HEK293T (cell line): ENCODE results near the gene DGAT2L6.

Experiments
- CTCF ChIA-PET: fragments of 350-600 bp; formaldehyde crosslinking; extraction: SDS; loops from one replicate; lab custom pipeline; 2021; ENCODE audit warnings: antibody characterized with exemption, inconsistent platforms; lab: Yijun Ruan, JAX
- POLR2A ChIA-PET: fragments of 350-600 bp; formaldehyde crosslinking; extraction: SDS; loops from one replicate; lab custom pipeline; 2020; ENCODE audit warnings: antibody characterized with exemption, inconsistent platforms; lab: Yijun Ruan, JAX
- DNase-seq: peaks from one replicate; pipeline ENCODE4 v3.0.0; 2012; ENCODE audit warnings: mixed read lengths; ENCODE audit errors: extremely low spot score
- ARNT ChIP-seq: fragments of 450-650 bp; IDR thresholded peaks from 2 replicates; pipeline ENCODE4 v1.6.1; 2017; ENCODE audit warnings: mild to moderate bottlenecking
- BHLHE40 ChIP-seq: fragments of 450-650 bp; IDR thresholded peaks from 2 replicates; pipeline ENCODE4 v1.6.1; 2016; ENCODE audit warnings: mild to moderate bottlenecking, moderate library complexity, borderline replicate concordance
- CTBP1 ChIP-seq: fragments of 450-650 bp; IDR thresholded peaks from 2 replicates; pipeline ENCODE4 v1.6.1; 2016; ENCODE audit warnings: borderline replicate concordance
- ELF4 ChIP-seq: fragments of 450-650 bp; IDR thresholded peaks from 2 replicates; pipeline ENCODE4 v1.6.1; 2017; ENCODE audit warnings: antibody characterized with exemption
- FOXA1 ChIP-seq: fragments of 450-650 bp; IDR thresholded peaks from 2 replicates; pipeline ENCODE4 v1.6.1; 2016; ENCODE audit warnings: mild to moderate bottlenecking
- FOXK2 ChIP-seq: fragments of 450-650 bp; IDR thresholded peaks from 2 replicates; pipeline ENCODE4 v1.6.1; 2016; ENCODE audit warnings: mild to moderate bottlenecking
- FOXM1 ChIP-seq: fragments of 450-650 bp; IDR thresholded peaks from 2 replicates; pipeline ENCODE4 v1.6.1; 2017; ENCODE audit warnings: mild to moderate bottlenecking, borderline replicate concordance
- HDGF ChIP-seq: fragments of 450-650 bp; IDR thresholded peaks from 2 replicates; pipeline ENCODE4 v1.6.1; 2017; ENCODE audit warnings: antibody characterized with exemption, borderline replicate concordance
- L3MBTL2 ChIP-seq: fragments of 450-650 bp; conservative IDR thresholded peaks from 2 replicates; pipeline ENCODE4 v1.6.1; 2016; ENCODE audit warnings: mild to moderate bottlenecking
- LEF1 ChIP-seq: fragments of 450-650 bp; IDR thresholded peaks from 2 replicates; pipeline ENCODE4 v1.6.1; 2017; ENCODE audit warnings: mild to moderate bottlenecking, borderline replicate concordance
- NFRKB ChIP-seq: fragments of 450-650 bp; IDR thresholded peaks from 2 replicates; pipeline ENCODE4 v1.6.1; 2016; ENCODE audit warnings: mild to moderate bottlenecking, moderate library complexity
- SP1 ChIP-seq: fragments of 450-650 bp; IDR thresholded peaks from 2 replicates; pipeline ENCODE4 v1.6.1; 2017
- SUZ12 ChIP-seq: fragments of 450-650 bp; IDR thresholded peaks from 2 replicates; pipeline ENCODE4 v1.6.1; 2016; ENCODE audit warnings: mild to moderate bottlenecking
- TARDBP ChIP-seq: fragments of 450-650 bp; IDR thresholded peaks from 2 replicates; pipeline ENCODE4 v1.6.1; 2016
- ZNF384 ChIP-seq: fragments of 450-650 bp; IDR thresholded peaks from 2 replicates; pipeline ENCODE4 v1.6.1; 2016
- TF ChIP-seq, protein P1 (sequence below): fragments of 450-650 bp; IDR thresholded peaks from 2 replicates; pipeline ENCODE4 v1.6.1; 2016

Gene DGAT2L6

DNA sequence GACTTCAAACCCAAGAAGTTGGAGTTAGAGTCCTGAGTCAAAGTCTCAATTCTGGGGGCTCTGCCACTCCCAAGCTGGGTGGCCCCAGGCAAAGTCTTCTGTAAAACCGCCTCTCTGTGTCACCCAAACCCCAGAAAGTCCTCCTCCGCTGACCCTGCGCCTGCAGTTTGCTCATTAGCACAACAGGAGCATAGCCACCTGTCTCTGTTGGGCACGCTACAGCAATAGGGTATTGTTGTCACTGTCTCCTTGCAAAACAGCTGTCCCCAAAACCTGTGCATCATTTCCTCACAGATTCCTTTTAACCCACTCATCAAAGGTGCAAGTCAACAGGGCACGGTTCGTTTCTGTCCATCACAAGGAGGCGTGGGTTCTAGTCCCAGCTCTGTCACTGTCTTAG is 8.0 kb upstream of the DGAT2L6 start:
- CTCF ChIA-PET, result interaction anchor here (2.2 kb wide), 1 partner anchor 36 kb away, joined by 4 read pairs; the partner anchor contains the start of gene IGBP1
- POLR2A ChIA-PET, result interaction anchor here (1.5 kb wide), 1 partner anchor 36 kb away, joined by 8 read pairs; the partner anchor contains the start of gene IGBP1
- DNase-seq, result no peak
- TF ChIP-seq L3MBTL2 (no peak), FOXK2 (no peak), SP1 (no peak), HDGF (no peak), BHLHE40 (no peak), NFRKB (no peak), FOXA1 (no peak), LEF1 (no peak), ELF4 (no peak), CTBP1 (no peak), FOXM1 (no peak), TARDBP (no peak), SUZ12 (no peak)
- TF ChIP-seq, protein P1, sequence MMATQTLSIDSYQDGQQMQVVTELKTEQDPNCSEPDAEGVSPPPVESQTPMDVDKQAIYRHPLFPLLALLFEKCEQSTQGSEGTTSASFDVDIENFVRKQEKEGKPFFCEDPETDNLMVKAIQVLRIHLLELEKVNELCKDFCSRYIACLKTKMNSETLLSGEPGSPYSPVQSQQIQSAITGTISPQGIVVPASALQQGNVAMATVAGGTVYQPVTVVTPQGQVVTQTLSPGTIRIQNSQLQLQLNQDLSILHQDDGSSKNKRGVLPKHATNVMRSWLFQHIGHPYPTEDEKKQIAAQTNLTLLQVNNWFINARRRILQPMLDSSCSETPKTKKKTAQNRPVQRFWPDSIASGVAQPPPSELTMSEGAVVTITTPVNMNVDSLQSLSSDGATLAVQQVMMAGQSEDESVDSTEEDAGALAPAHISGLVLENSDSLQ, result no peak

GRCh38 chrX:70171624-70172023 is 5.7 kb upstream of the DGAT2L6 start:
- ChIA-PET CTCF (no interaction called here), POLR2A (interaction anchor here (1.2 kb wide), 1 partner anchor 38 kb away, joined by 3 read pairs; the partner anchor contains the start of gene IGBP1)
- DNase-seq, result no peak
- no peak for TF ChIP-seq SUZ12
- TF ChIP-seq ELF4, result no peak
- TF ChIP-seq NFRKB, result no peak
- TF ChIP-seq FOXA1, result no peak
- no peak for TF ChIP-seq LEF1
- no peak for TF ChIP-seq HDGF
- TF ChIP-seq SP1, result no peak
- TF ChIP-seq FOXK2, result no peak
- no peak for TF ChIP-seq CTBP1
- no peak for TF ChIP-seq TARDBP
- no peak for TF ChIP-seq FOXM1
- no peak for TF ChIP-seq ARNT
- TF ChIP-seq BHLHE40, result no peak
- TF ChIP-seq L3MBTL2, result no peak
- no peak for TF ChIP-seq ZNF384
- TF ChIP-seq, protein P1, result no peak

DNA sequence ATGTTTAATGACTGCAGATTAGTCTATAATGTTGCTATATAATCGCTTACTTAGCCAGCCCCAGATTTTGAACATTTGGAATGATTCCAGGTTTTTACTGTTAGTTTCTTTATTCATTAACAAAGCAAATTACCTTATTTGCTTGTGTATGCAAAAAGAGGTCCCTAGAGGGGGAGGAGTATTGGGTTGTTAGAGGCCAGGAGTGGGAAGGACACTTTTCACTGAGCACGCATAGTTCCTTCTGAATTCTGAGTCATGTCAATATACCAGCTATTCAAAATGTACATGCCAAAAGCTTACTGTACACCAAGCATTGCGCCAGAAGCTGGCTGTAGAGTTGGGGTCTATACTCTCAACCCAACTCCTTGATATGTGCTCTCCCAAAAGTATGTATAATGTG is 5.1 kb upstream of the DGAT2L6 start:
- TF ChIP-seq FOXK2 (no peak), ZNF384 (no peak), FOXA1 (no peak), SP1 (no peak), CTBP1 (no peak), LEF1 (no peak), NFRKB (no peak), SUZ12 (no peak), HDGF (no peak), TARDBP (no peak), ARNT (no peak), FOXM1 (no peak)
- TF ChIP-seq, protein P1, result no peak
- no peak for DNase-seq
- ChIA-PET POLR2A (no interaction called here), CTCF (no interaction called here)

DNA sequence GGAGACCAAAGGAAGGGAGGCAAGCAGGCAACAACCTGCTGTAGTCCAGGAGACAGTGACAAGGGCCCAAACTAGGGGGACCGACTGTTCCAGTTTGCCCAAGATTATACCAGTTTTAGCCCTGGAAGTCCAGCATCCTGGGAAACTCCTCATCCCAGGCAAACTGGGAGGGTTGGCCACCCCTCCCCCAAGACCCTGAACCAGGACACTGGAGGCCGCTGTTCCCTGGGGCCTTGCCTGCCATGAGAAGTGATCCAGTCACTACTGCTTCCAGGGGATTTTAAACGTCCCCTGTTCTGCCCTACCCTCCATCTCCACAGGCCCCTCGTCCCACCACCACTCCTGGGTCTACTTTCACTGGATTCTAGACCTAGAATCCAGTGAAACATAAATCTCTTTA is 4.3 kb upstream of the DGAT2L6 start:
- no peak for DNase-seq
- TF ChIP-seq CTBP1, result no peak
- no peak for TF ChIP-seq HDGF
- TF ChIP-seq L3MBTL2, result no peak
- no peak for TF ChIP-seq FOXM1
- no peak for TF ChIP-seq FOXA1
- TF ChIP-seq BHLHE40, result no peak
- TF ChIP-seq SUZ12, result no peak
- no peak for TF ChIP-seq ELF4
- ChIA-PET POLR2A (interaction anchor here (1.1 kb wide), 1 partner anchor 39 kb away, joined by 3 read pairs; the partner anchor contains the start of gene IGBP1), CTCF (no interaction called here)

GRCh38 chrX:70174754-70175153 is 2.5 kb upstream of the DGAT2L6 start:
- no peak for DNase-seq
- no peak for TF ChIP-seq L3MBTL2
- POLR2A ChIA-PET, result no interaction called here
- CTCF ChIA-PET, result no interaction called here

- CTCF ChIA-PET, result no interaction called here
- DNase-seq, result no peak
- POLR2A ChIA-PET, result no interaction called here
- no peak for TF ChIP-seq LEF1
- TF ChIP-seq L3MBTL2, result no peak
- TF ChIP-seq HDGF, result no peak
- TF ChIP-seq TARDBP, result no peak
- TF ChIP-seq NFRKB, result no peak
- no peak for TF ChIP-seq ARNT
- no peak for TF ChIP-seq BHLHE40
- TF ChIP-seq CTBP1, result no peak
- no peak for TF ChIP-seq FOXK2
These were observed 1.9 kb upstream of the DGAT2L6 start for GRCh38 chrX:70175338-70175737.
